HG03108 (cell line): ENCODE measurements around the gene CCNB3.

Experiments used
- ATAC-seq: cut with Tn5 transposase; IDR thresholded peaks from one replicate; pipeline ENCODE4 v1.9.1; 2021; ENCODE audit warnings: moderate library complexity; ENCODE audit not compliant: unreplicated experiment

The CCNB3 gene

DNA sequence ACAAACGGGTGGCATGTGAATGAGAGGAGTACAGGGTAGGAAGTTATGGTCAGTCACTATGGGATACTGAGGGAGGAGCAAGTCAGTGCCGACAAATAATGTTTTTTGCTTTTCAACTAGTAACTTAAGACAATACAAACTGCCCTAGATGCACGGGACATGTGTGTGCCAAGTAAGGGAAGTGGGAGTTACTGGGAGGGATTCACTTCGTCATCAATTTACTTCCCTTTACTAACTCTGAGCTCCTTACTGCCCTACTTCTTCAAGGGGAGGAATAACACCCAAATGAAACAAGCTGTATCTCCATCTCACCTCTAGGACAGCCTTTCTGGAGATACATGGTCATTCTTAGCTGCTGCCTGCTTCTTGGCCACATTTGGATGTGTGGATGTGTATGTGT, 168.4 kb downstream of the CCNB3 start:
- no peak for ATAC-seq

DNA sequence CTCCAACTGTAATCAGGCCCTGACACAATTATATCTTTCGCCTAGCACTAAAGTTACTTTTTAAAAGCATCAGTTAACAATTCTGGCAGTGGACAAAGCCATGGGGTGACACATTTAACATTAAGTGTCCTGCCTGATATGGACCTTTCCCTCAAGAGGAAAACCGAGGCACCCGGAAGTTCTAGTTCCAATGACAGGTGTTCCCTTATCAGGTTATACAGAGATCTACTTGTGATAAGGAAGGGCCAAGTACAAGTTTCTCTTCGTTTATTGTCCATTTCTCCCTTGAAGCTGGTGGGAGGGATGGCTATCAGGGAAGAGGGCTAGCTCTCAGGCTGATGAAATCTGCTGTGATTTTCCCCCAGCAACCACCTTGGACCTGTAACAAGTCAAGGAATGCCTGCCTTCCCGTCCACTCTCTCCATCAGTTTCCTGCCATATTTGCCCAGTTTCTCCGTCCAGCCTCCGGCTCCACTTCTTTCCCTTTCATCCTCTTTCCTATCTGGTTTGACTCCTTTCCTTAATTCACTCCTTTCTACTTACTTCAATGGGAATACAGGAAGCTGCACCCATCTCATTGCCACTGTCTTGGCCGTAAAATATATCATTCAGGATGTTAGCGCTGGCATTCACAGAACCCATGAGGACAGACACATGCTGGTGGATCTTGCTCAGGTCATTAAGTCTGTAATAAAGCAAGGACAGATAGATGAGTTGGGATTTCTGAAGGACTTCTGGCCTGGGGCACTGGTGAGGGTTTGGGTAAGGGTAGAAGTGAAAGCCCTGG, 171.1 kb downstream of the CCNB3 start:
- no peak for ATAC-seq

GRCh38 chrX:50381729-50382415, 177.3 kb downstream of the CCNB3 start:
- ATAC-seq, result no peak

DNA sequence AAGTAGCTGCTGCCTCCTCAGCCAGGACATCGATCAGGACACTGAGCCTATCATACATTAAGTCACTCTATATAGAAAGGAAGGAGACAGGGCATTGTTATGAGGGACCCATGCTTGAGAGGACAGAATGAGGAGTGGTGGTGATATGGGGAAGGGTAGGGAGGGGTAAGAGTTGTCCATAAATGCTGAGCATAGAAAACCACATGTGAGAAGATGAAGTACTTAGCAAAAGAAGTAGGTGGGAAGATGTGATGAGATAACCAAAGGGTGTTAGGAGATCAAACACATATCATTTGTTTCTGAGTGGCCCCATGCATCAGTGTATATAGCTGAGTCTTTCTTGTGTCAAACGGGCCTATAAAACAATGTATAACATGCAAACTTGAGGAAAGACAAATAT, 182.0 kb downstream of the CCNB3 start:
- ATAC-seq, result no peak

DNA sequence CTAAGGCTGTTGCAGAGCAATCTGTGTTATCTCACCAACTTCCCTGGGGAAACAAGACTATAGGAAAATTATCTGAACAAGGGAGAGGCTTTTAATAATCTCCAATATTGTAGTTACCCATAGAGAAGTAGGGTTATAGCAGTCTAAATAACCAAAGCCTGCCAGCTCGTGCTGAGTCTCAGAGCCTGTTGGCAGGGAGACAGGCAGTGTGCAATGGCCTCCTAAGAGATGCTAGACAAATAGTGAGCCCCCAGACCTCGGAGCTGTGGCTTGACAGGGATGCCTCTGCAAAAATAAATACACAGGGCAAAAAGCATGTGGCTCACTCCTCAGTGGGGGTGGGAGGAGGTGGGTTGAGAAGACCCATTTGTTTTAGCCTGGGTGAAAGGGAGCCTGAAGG, 189.3 kb downstream of the CCNB3 start:
- no peak for ATAC-seq
